Testis (tissue), 3 donors: ENCODE measurements around the gene NMRK2. TPM values are rescaled to one million over a fixed set of nuclear protein-coding genes. Genes with fewer than 3 reads are reported as not detected.

ENCODE experiments used
- DNase-seq: peaks from one replicate; pipeline ENCODE4 v3.0.0-alpha.2; 2019
- H3K27ac ChIP-seq, 2 donors: fragments of 200-600 bp; sonication (generic); one replicate each; pipeline ENCODE4 v1.5.1; 2019
- H3K27me3 ChIP-seq: fragments of 200-600 bp; sonication (generic); one replicate; pipeline ENCODE4 v1.5.1; 2019
- H3K36me3 ChIP-seq: fragments of 200-600 bp; sonication (generic); one replicate; pipeline ENCODE4 v1.5.1; 2017; ENCODE audit warnings: low read depth; ENCODE audit errors: missing control alignments
- H3K4me1 ChIP-seq: fragments of 200-600 bp; sonication (generic); one replicate; pipeline ENCODE4 v1.5.1; 2019
- H3K4me3 ChIP-seq, 2 donors: fragments of 200-600 bp; sonication (generic); one replicate each; pipeline ENCODE4 v1.5.1; 2017 to 2019
- H3K9me3 ChIP-seq: fragments of 200-600 bp; sonication (generic); one replicate; pipeline ENCODE4 v1.5.1; 2017
- CTCF ChIP-seq, 3 experiments: fragments of 450-650 bp in 2 of 3; fragments of 200-600 bp in 1 of 3; sonication (generic) in 1 of 3; IDR thresholded peaks; one replicate each; pipeline ENCODE4 v1.5.1; 2016 to 2019; ENCODE audit warnings: antibody characterized with exemption in 3 of 3, mild to moderate bottlenecking in 2 of 3, moderate library complexity in 1 of 3
- POLR2A ChIP-seq: fragments of 450-650 bp; IDR thresholded peaks from one replicate; pipeline ENCODE4 v1.6.1; 2017; ENCODE audit warnings: antibody characterized with exemption, mild to moderate bottlenecking, moderate library complexity
- WGBS, 2 donors: methylation state at CpG; one replicate each; pipeline ENCODE4 v1.1.5; 2018; 5-methylcytosine and 5-hydroxymethylcytosine counted together
- intact Hi-C: fragments of 100-400 bp; cut with DNase I; formaldehyde crosslinking; loops from one replicate; pipeline ENCODE4 v1.15.1; 2023; ENCODE audit warnings: low total_unique reads
- polyA plus RNA-seq: library from polyadenylated mRNA; stranded (reverse); fragments of 350-450 nt; fragmentation: Illumina TruSeq; extraction: RNeasy Lipid Tissue Mini Kit (QIAGEN cat#74804); gene quantifications from one replicate; pipeline ENCODE4 v1.2.3, GENCODE V29; 2014; ENCODE audit warnings: low read depth, low replicate concordance; ENCODE audit not compliant: insufficient read depth
- total RNA-seq, 2 donors: library from RNA; depleted of rRNA; stranded (reverse); fragments of >200 nt; gene quantifications; one replicate each; pipeline ENCODE4 v1.2.3, GENCODE V29; 2016

NMRK2 gene
- total and polyA plus RNA-seq, 3 donors from 2014 or later, result 1.7 to 3.2 (median 1.7) TPM

DNA sequence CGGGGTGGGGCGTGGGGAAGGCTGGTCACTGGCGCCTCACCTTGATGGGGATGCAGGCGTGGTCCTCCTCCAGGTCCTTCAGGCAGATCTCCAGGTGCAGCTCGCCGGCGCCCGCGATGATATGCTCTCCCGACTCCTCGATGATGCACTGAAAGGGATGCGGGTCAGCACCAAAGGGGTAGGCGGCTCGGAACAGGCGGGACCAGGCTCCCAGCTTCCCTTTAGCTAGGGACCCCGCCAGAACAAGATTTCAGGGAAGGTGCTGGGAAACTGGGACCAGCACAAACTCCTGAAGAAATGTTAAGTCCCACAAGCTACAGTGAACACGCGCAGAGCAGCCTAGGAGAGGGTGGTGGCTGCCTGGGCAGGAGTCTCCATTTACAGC lies 46.4 kb downstream of the NMRK2 start:
- peaks cover 7% of the 10 kb centered on the region for H3K36me3 ChIP-seq
- TF ChIP-seq CTCF (IDR thresholded peaks at IDR 0.05) (no peak), POLR2A (no peak)
- WGBS, 2 donors, result 93 to 100% methylated on average over 3 to 18 of the region's 18 CpGs
- no peak overlapping the region for H3K27ac ChIP-seq
- H3K4me3 ChIP-seq, result no peak overlapping the region
- intact Hi-C loops, result no loop called here
- peaks cover 9% of the 10 kb centered on the region for H3K4me1 ChIP-seq
- H3K27me3 ChIP-seq, result no peaks in the 10 kb centered on the region
- no peak for DNase-seq
- no peaks in the 10 kb centered on the region for H3K9me3 ChIP-seq

GRCh38 chr19:3979674-3980352 lies 46.9 kb downstream of the NMRK2 start:
- no peaks in the 10 kb centered on the region for H3K27me3 ChIP-seq
- H3K27ac ChIP-seq, result no peak overlapping the region
- intact Hi-C loops, result no loop called here
- peaks cover 7% of the 10 kb centered on the region for H3K36me3 ChIP-seq
- WGBS, 2 donors, result 88 to 90% methylated on average over 15 to 25 of the region's 25 CpGs
- DNase-seq, result no peak
- TF ChIP-seq CTCF (IDR thresholded peaks at IDR 0.05), result no peak
- no peak for TF ChIP-seq POLR2A
- no peak overlapping the region for H3K4me3 ChIP-seq
- H3K4me1 ChIP-seq, result peaks cover 10% of the 10 kb centered on the region
- H3K9me3 ChIP-seq, result no peaks in the 10 kb centered on the region

DNA sequence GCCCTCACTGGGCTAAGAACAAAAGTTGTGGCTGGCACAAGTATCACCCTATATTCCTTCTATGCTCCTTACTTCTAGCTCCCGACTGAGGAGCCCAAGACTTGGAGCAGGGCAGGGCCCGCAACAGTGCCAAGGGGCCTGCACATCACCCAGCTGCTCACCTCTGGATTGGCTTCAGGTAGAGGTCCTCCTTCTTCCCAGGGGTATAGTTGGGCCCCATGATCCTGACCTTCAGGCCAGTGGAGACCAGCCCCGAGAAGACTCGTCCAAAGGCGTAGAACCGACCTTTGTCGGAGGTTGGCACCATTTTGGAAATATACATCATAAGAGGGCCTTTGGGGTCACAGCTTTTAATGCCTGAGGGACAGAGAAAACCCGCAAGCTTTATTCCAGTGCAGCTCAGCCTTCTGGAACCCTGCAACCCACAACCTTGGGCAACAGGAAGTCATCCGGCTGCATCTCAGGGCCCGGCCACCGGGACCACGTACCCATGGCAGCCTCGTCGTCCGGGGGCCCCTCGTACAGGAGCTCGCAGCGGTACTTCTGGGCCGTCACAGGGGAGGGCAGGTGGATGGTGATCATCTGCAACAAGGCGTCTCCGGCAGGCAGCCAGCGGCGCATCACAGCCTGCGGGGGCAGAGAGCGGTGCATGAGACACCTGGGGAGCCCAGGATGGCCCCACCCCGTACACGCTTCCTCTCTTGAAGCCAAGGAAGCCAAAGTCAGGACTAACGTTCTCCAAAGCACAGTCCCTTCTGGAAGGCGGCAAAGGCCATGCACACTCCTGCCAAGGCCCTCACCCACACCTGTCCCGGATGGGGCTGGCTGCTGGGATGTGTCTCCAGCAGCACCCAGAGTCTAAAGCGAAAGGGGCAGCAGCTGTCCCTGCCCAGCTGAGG lies 47.7 kb downstream of the NMRK2 start:
- Histone ChIP-seq H3K4me3 (no peak overlapping the region), H3K4me1 (peaks cover 12% of the 10 kb centered on the region), H3K9me3 (no peaks in the 10 kb centered on the region), H3K27me3 (no peaks in the 10 kb centered on the region), H3K36me3 (peaks cover 7% of the 10 kb centered on the region), H3K27ac (no peak overlapping the region)
- DNase-seq, result no peak
- WGBS, 2 donors, result 86 to 89% methylated on average over 8 to 31 of the region's 31 CpGs
- intact Hi-C loops, result no loop called here
- TF ChIP-seq POLR2A (no peak), CTCF (IDR thresholded peaks at IDR 0.05) (no peak)

DNA sequence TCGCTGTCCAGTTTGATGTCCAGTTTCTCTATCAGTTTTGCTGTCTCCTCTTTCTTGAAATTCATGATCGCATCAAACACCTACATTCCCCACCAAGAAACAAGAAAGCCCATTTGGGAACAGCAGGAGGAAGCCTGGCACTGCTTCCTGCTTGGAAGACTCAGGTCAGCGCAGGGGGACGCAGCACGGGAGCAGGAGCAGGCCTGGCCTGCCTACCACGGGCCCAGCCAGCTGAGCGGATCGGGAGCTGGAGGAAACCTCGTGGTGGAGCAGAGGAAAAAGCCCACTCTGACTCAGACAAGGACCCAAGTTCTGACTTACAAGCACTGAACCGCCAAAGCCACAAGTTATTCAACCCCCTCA lies 48.5 kb downstream of the NMRK2 start:
- TF ChIP-seq CTCF (IDR thresholded peaks at IDR 0.05), result no peak
- no peak for TF ChIP-seq POLR2A
- WGBS, 2 donors, result 85 to 91% methylated on average over 10 of the region's 10 CpGs
- H3K4me1 ChIP-seq, result peaks cover 19% of the 10 kb centered on the region
- H3K27me3 ChIP-seq, result no peaks in the 10 kb centered on the region
- DNase-seq, result no peak
- intact Hi-C loops, result no loop called here
- H3K4me3 ChIP-seq, result no peak overlapping the region
- no peaks in the 10 kb centered on the region for H3K9me3 ChIP-seq
- H3K36me3 ChIP-seq, result peaks cover 7% of the 10 kb centered on the region
- H3K27ac ChIP-seq, result no peak overlapping the region
